HS-27A (cell line): ENCODE data around the gene NAV2.

Experiments
- DNase-seq: peaks from one replicate; pipeline ENCODE4 v3.0.0-alpha.2; 2012; ENCODE audit warnings: low read depth, missing footprints

Gene NAV2

GRCh38 chr11:19972091-19972490 is 259.5 kb downstream of the NAV2 start:
- no peak for DNase-seq

GRCh38 chr11:19972651-19973050 is 260.0 kb downstream of the NAV2 start:
- DNase-seq, result no peak

- DNase-seq, result no peak
Observed at GRCh38 chr11:19973136-19973635, 260.5 kb downstream of the NAV2 start.

- DNase-seq, result no peak
Observed at GRCh38 chr11:19974886-19975285, 262.2 kb downstream of the NAV2 start.

- DNase-seq, result no peak
Observed at GRCh38 chr11:19975414-19975990, 262.9 kb downstream of the NAV2 start.

- no peak for DNase-seq
Observed at GRCh38 chr11:19976281-19976941, 263.8 kb downstream of the NAV2 start.

GRCh38 chr11:19977941-19978340 is 265.3 kb downstream of the NAV2 start:
- no peak for DNase-seq

- DNase-seq, result peak; percentile 7
Observed at GRCh38 chr11:19978668-19979518, 266.3 kb downstream of the NAV2 start.

- DNase-seq, result no peak
Observed at GRCh38 chr11:19979519-19979845, 266.8 kb downstream of the NAV2 start.

GRCh38 chr11:19980388-19980787 is 267.8 kb downstream of the NAV2 start:
- no peak for DNase-seq

- no peak for DNase-seq
Observed at GRCh38 chr11:19980957-19981669, 268.5 kb downstream of the NAV2 start.

- DNase-seq, result no peak
Observed at GRCh38 chr11:19982774-19983495, 270.3 kb downstream of the NAV2 start.

GRCh38 chr11:19984048-19984742 is 271.6 kb downstream of the NAV2 start:
- no peak for DNase-seq

- no peak for DNase-seq
Observed at GRCh38 chr11:19985111-19985510, 272.5 kb downstream of the NAV2 start.

- DNase-seq, result no peak
Observed at GRCh38 chr11:19987331-19987801, 274.7 kb downstream of the NAV2 start.

- no peak for DNase-seq
Observed at GRCh38 chr11:19988598-19988997, 276.0 kb downstream of the NAV2 start.

- DNase-seq, result no peak
Observed at GRCh38 chr11:19989191-19989590, 276.6 kb downstream of the NAV2 start.

- DNase-seq, result no peak
Observed at GRCh38 chr11:19992162-19992561, 279.5 kb downstream of the NAV2 start.

- no peak for DNase-seq
Observed at GRCh38 chr11:19992998-19993397, 280.4 kb downstream of the NAV2 start.

GRCh38 chr11:19994672-19995071 is 282.0 kb downstream of the NAV2 start:
- no peak for DNase-seq

- DNase-seq, result no peak
Observed at GRCh38 chr11:19995145-19995544, 282.5 kb downstream of the NAV2 start.
